SK-N-SH treated with all-trans-retinoic acid at 6 μM for 48 hours (cell line): Measurements from ENCODE around the gene PAM16.

ENCODE experiments used
- CREB5 ChIP-seq: fragments of 250-450 bp; sonication (Bioruptor Pico); IDR thresholded peaks from 2 replicates; pipeline ENCODE4 v1.5.1; 2020; ENCODE audit warnings: low read depth, mild to moderate bottlenecking, moderate library complexity
- CSDC2 ChIP-seq: fragments of 250-450 bp; sonication (Bioruptor Pico); IDR thresholded peaks from 2 replicates; pipeline ENCODE4 v1.5.0; 2020; ENCODE audit warnings: mild to moderate bottlenecking, moderate library complexity
- GLIS3 ChIP-seq: fragments of 250-450 bp; sonication (Bioruptor Pico); IDR thresholded peaks from 2 replicates; pipeline ENCODE4 v1.5.0; 2020; ENCODE audit warnings: mild to moderate bottlenecking, moderate library complexity
- ISL1 ChIP-seq: fragments of 250-450 bp; sonication (Bioruptor Pico); IDR thresholded peaks from 2 replicates; pipeline ENCODE4 v2.1.2; 2022; ENCODE audit warnings: mild to moderate bottlenecking, moderate library complexity
- PATZ1 ChIP-seq: fragments of 250-450 bp; sonication (Bioruptor Pico); IDR thresholded peaks from 2 replicates; pipeline ENCODE4 v1.8.0; 2020; ENCODE audit warnings: mild to moderate bottlenecking, moderate library complexity, borderline replicate concordance
- TCF4 ChIP-seq: fragments of 250-450 bp; sonication (Bioruptor Pico); IDR thresholded peaks from 2 replicates; pipeline ENCODE4 v1.8.0; 2021; ENCODE audit warnings: mild to moderate bottlenecking, moderate library complexity, borderline replicate concordance
- TSHZ2 ChIP-seq: fragments of 250-450 bp; sonication (Bioruptor Pico); IDR thresholded peaks from 2 replicates; pipeline ENCODE4 v1.5.0; 2020; ENCODE audit warnings: mild to moderate bottlenecking, moderate library complexity
- ZFP3 ChIP-seq: fragments of 250-450 bp; sonication (Bioruptor Pico); IDR thresholded peaks from 2 replicates; pipeline ENCODE4 v1.5.0; 2020; ENCODE audit warnings: mild to moderate bottlenecking, moderate library complexity
- ZNF565 ChIP-seq: fragments of 450-650 bp; formaldehyde crosslinking; conservative IDR thresholded peaks from 2 replicates; pipeline ENCODE4 v1.5.0; 2020; ENCODE audit warnings: low read depth, mild to moderate bottlenecking, moderate library complexity
- ZNF70 ChIP-seq: fragments of 450-650 bp; formaldehyde crosslinking; IDR thresholded peaks from 2 replicates; pipeline ENCODE4 v1.5.0; 2020; ENCODE audit warnings: mild to moderate bottlenecking, moderate library complexity
- ZNF8 ChIP-seq: fragments of 450-650 bp; formaldehyde crosslinking; IDR thresholded peaks from 2 replicates; pipeline ENCODE4 v1.5.0; 2020; ENCODE audit warnings: mild to moderate bottlenecking, moderate library complexity
- TF ChIP-seq, protein P1 (sequence below): fragments of 250-450 bp; sonication (Bioruptor Pico); IDR thresholded peaks from 2 replicates; pipeline ENCODE4 v1.8.0; 2021; ENCODE audit warnings: low read depth, mild to moderate bottlenecking, moderate library complexity, borderline replicate concordance
- TF ChIP-seq, protein P2 (sequence below): fragments of 250-450 bp; sonication (Bioruptor Pico); IDR thresholded peaks from 2 replicates; pipeline ENCODE4 v1.5.1; 2021; ENCODE audit warnings: mild to moderate bottlenecking, moderate library complexity

DNA sequence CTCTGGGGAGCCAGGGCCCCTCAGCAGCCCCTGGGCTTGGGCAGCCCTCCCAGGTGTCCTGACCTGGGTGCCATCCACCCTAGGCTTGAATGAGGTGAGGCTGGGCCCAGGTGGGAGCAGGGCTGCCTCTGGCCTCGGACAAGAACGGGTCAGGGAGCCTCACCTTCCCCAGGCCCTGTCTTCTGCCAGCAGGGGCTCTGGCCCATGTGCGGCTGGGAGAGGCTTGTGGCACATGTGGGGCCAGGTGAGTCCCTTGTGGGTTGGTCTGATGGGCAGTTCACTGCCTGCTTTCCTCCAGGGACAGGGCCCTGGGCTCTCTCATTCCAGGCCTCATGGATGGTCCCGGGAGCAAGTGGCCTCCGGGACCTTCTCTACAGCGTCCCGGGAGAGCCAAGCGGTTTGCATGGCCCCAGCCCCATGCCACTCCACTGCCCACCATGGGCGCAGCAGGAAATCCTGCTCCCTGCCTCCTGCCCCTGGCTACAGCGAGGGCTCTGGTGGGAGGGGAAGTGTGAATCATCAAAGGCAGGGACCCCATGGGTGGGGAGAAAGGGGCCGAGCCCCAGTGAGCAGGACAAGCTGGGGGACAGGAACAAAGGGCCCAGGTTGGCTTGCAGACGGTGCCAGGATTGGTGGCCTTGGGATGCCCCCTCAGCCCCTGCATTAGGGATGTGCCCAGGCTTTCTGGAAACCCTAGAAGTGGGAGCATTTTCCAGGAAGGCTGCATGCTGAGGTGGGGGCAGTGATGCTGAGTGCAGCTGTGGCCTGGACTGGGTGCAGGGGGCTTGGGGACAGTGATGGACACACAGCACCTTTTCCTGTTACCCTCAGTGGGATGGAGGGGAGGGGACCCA, 32.7 kb upstream of the PAM16 start:
- no peak for TF ChIP-seq PATZ1
- 0 out of 2 replicates have a peak, but pooled peaks have one; percentile 4 for TF ChIP-seq ZNF70 (CRISPR knock-in tag)
- no peak for TF ChIP-seq CREB5
- no peak for TF ChIP-seq GLIS3 (CRISPR knock-in tag)
- no peak for TF ChIP-seq ISL1 (CRISPR knock-in tag)
- no peak for TF ChIP-seq CSDC2
- no peak for TF ChIP-seq ZNF8 (CRISPR knock-in tag)
- TF ChIP-seq TCF4 (CRISPR knock-in tag), result no peak
- no peak for TF ChIP-seq ZFP3 (CRISPR knock-in tag)
- no peak for TF ChIP-seq ZNF565 (CRISPR knock-in tag)
- TF ChIP-seq, protein P1, sequence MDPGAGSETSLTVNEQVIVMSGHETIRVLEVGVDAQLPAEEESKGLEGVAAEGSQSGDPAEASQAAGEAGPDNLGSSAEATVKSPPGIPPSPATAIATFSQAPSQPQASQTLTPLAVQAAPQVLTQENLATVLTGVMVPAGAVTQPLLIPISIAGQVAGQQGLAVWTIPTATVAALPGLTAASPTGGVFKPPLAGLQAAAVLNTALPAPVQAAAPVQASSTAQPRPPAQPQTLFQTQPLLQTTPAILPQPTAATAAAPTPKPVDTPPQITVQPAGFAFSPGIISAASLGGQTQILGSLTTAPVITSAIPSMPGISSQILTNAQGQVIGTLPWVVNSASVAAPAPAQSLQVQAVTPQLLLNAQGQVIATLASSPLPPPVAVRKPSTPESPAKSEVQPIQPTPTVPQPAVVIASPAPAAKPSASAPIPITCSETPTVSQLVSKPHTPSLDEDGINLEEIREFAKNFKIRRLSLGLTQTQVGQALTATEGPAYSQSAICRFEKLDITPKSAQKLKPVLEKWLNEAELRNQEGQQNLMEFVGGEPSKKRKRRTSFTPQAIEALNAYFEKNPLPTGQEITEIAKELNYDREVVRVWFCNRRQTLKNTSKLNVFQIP (CRISPR knock-in tag), result no peak
- TF ChIP-seq, protein P2, sequence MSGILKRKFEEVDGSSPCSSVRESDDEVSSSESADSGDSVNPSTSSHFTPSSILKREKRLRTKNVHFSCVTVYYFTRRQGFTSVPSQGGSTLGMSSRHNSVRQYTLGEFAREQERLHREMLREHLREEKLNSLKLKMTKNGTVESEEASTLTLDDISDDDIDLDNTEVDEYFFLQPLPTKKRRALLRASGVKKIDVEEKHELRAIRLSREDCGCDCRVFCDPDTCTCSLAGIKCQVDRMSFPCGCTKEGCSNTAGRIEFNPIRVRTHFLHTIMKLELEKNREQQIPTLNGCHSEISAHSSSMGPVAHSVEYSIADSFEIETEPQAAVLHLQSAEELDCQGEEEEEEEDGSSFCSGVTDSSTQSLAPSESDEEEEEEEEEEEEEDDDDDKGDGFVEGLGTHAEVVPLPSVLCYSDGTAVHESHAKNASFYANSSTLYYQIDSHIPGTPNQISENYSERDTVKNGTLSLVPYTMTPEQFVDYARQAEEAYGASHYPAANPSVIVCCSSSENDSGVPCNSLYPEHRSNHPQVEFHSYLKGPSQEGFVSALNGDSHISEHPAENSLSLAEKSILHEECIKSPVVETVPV (CRISPR knock-in tag), result no peak
- TF ChIP-seq TSHZ2 (CRISPR knock-in tag), result no peak
